ENCODE measurements around the gene GDI1. TPM values are rescaled to one million over a fixed set of nuclear protein-coding genes. Genes with fewer than 3 reads are reported as not detected.

GDI1 gene
- total RNA-seq, 1 experiment from 2014 or later, result 116 TPM

GRCh38 chrX:154441984-154442707 lies 5.2 kb downstream of the GDI1 start:
- CTCF ChIA-PET, result interaction anchor here (1.0 kb wide), 1 partner anchor 69 kb away, joined by 5 read pairs; no protein-coding TSS in a partner anchor
- H4K20me1 ChIP-seq (ENCODE audit: insufficient read depth), result no peaks in the 10 kb centered on the region
- H3K9me2 ChIP-seq (ENCODE audit: insufficient read depth), result no peaks in the 10 kb centered on the region
- no peak overlapping the region for H3K4me3 ChIP-seq
- no peak overlapping the region for H3K4me2 ChIP-seq
- no peaks in the 10 kb centered on the region for H3K9me3 ChIP-seq (ENCODE audit: insufficient read depth, low read depth)
- H3F3A ChIP-seq (ENCODE audit: insufficient read depth, low read depth), result peaks cover 13% of the 10 kb centered on the region; the same call in 1 of the 2 replicates
- H3K27me3 ChIP-seq (ENCODE audit: insufficient read depth, low read depth), result no peaks in the 10 kb centered on the region
- peaks cover 7% of the 10 kb centered on the region; the same call in 1 of the 2 replicates for H3K4me1 ChIP-seq (replicated peaks; ENCODE audit: insufficient read depth)
- H2AFZ ChIP-seq, result no peak overlapping the region
- POLR2A ChIA-PET (ENCODE audit: unreplicated experiment), result interaction anchor here (0.6 to 0.7 kb wide), 4 partner anchors 10 to 310 kb away, joined by 3 to 8 read pairs (median 4); partner anchors contain the start of gene PLXNA3
- peaks cover 25% of the 10 kb centered on the region for H3K79me2 ChIP-seq (ENCODE audit: low read depth)
- TSS peak; percentile 8 for BruUV-seq (replicated peaks)
- no peak for TF ChIP-seq CTCF (conservative IDR thresholded peaks at IDR 0.05)
- no peak for TF ChIP-seq EZH2 (IDR thresholded peaks at IDR 0.05; ENCODE audit: low read depth)
- DNase-seq, result peak; percentile 62 to 74
- H3K27ac ChIP-seq, result no peak overlapping the region
- H3K36me3 ChIP-seq (ENCODE audit: low read depth), result no peaks in the 10 kb centered on the region
- intact Hi-C loops (cut with micrococcal nuclease; ENCODE audit: unreplicated experiment), result loop anchor here (5.0 kb wide), 1 partner anchor 45 kb away; the partner anchor contains the start of gene RPL10

GRCh38 chrX:154443479-154443910 lies 6.5 kb downstream of the GDI1 start:
- POLR2A ChIA-PET (ENCODE audit: unreplicated experiment), result no interaction called here
- Histone ChIP-seq H4K20me1 (ENCODE audit: insufficient read depth) (no peaks in the 10 kb centered on the region), H3F3A (ENCODE audit: insufficient read depth, low read depth) (peaks cover 13% of the 10 kb centered on the region; the same call in 1 of the 2 replicates), H3K9me2 (ENCODE audit: insufficient read depth) (no peaks in the 10 kb centered on the region), H3K4me3 (peak overlapping the region; percentile 43; the same call in 1 of the 2 replicates), H3K79me2 (ENCODE audit: low read depth) (peaks cover 15% of the 10 kb centered on the region), H3K4me2 (peak overlapping the region; percentile 69), H3K9me3 (ENCODE audit: insufficient read depth, low read depth) (no peaks in the 10 kb centered on the region), H2AFZ (no peak overlapping the region), H3K36me3 (ENCODE audit: low read depth) (no peaks in the 10 kb centered on the region), H3K27me3 (ENCODE audit: insufficient read depth, low read depth) (no peaks in the 10 kb centered on the region), H3K4me1 (replicated peaks; ENCODE audit: insufficient read depth) (no peaks in the 10 kb centered on the region), H3K27ac (no peak overlapping the region)
- no TSS peak for BruUV-seq (replicated peaks)
- TF ChIP-seq CTCF (conservative IDR thresholded peaks at IDR 0.05) (no peak), EZH2 (IDR thresholded peaks at IDR 0.05; ENCODE audit: low read depth) (no peak)
- intact Hi-C loops (cut with micrococcal nuclease; ENCODE audit: unreplicated experiment), result loop anchor here (5.0 kb wide), 1 partner anchor 46 kb away; the partner anchor contains the start of gene RPL10
- CTCF ChIA-PET, result no interaction called here
- DNase-seq, result no peak

- Histone ChIP-seq H3K4me1 (replicated peaks; ENCODE audit: insufficient read depth) (no peaks in the 10 kb centered on the region), H3K27me3 (ENCODE audit: insufficient read depth, low read depth) (no peaks in the 10 kb centered on the region), H3K36me3 (ENCODE audit: low read depth) (no peaks in the 10 kb centered on the region), H3K4me2 (peak within 1 kb of the TSS; percentile 82), H2AFZ (peak within 1 kb of the TSS; percentile 79), H3K4me3 (peak within 1 kb of the TSS; percentile 72), H3K79me2 (ENCODE audit: low read depth) (peaks cover 10% of the 10 kb centered on the region), H4K20me1 (ENCODE audit: insufficient read depth) (no peaks in the 10 kb centered on the region), H3K27ac (no peak within 1 kb of the TSS), H3K9me3 (ENCODE audit: insufficient read depth, low read depth) (no peaks in the 10 kb centered on the region), H3F3A (ENCODE audit: insufficient read depth, low read depth) (peaks cover 13% of the 10 kb centered on the region; the same call in 1 of the 2 replicates), H3K9me2 (ENCODE audit: insufficient read depth) (no peaks in the 10 kb centered on the region)
- TF ChIP-seq CTCF (conservative IDR thresholded peaks at IDR 0.05) (no peak), EZH2 (IDR thresholded peaks at IDR 0.05; ENCODE audit: low read depth) (no peak)
- POLR2A ChIA-PET (ENCODE audit: unreplicated experiment), result interaction anchor here (0.6 kb wide), 1 partner anchor 97 kb away, joined by 4 read pairs; no protein-coding TSS in a partner anchor
- intact Hi-C loops (cut with micrococcal nuclease; ENCODE audit: unreplicated experiment), result loop anchor here (5.0 kb wide), 1 partner anchor 47 kb away; the partner anchor contains the start of gene RPL10
- peak in 1 of 2 experiments; percentile 77 for DNase-seq
- no TSS peak for BruUV-seq (replicated peaks)
- CTCF ChIA-PET, result no interaction called here
Measured at GRCh38 chrX:154443992-154444754, 7.2 kb downstream of the GDI1 start, which contains the start of gene FAM50A. Gene FAM50A (plus strand): TSS chrX:154444141. CDS start chrX:154444236, 95 bp downstream.

All from PC-9 (cell line).